Stimulated activated CD4-positive, alpha-beta T cell treated with anti-CD3 and anti-CD28 coated beads, Interleukin-4, amount 100 ng/mL, for 1 hour (primary cell): ENCODE measurements around the gene IL4R.
A peak's percentile ranks its signal among the peaks of the same experiment; 100 is the strongest.
"Not testable (repeated sequence)": the region's sequence is repeated elsewhere in the genome, so short reads cannot be mapped to it uniquely, and the experiment has no call there.

Source experiments
- DNase-seq: peaks from one replicate; pipeline ENCODE4 v3.0.0-alpha.2; 2020

Gene IL4R

DNA sequence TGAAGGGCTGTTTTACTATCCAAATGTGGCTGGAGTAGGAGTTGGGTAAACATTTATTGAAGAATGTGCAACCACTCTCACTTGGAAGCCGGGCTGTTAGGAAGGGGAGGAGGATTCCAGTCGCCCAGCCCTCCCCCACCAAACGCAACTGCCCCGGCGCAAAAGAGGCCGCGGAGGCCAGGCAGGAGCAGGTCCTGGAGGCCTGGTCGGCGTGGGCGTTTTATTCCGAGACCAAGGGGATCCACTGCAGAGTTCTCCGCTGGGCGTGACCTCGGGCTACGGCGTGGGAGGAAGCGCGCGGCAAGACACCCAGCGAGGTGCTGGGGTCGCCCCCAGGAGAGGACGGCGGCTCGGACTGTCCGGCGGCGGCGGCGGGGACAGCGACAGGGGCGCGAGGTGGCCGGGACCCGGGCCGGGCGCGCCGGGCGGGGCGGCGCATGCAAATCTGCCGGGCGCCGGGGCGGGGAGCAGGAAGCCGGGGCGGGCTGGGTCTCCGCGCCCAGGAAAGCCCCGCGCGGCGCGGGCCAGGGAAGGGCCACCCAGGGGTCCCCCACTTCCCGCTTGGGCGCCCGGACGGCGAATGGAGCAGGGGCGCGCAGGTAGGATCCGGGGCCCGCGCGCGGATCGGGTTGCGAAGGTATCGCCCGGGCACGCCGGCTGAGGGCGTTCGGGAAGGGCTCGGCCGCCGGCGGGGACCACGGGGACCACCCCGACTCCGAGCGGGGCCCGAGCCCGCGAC is at the start of gene IL4R:
TSS of gene IL4R (plus strand) at position 553 of the 739 bp plus-strand sequence. CDS start 26,230 bp downstream, outside the sequence.
- peak; percentile 72 for DNase-seq

- DNase-seq: no peak
Measured at GRCh38 chr16:27264151-27264550, 49.6 kb upstream of the IL4R start.

DNA sequence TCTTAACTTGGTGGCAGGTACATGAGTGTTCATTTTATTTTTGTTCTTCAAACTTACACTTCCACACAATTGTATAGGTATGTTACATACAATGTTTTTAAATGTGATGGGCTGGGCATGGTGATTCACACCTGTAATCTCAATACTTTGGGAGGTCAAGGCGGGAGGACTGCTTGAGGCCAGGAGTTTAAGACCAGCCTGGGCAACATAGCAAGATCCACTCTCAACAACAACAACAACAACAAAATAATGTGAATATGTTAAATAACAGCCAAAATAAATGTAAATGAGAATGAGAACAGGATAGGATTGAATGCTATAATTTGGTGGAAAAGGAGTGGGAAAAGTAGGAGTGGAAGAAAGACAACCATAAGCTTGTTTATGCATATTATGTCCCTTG is 47.8 kb upstream of the IL4R start:
- DNase-seq: no peak

DNA sequence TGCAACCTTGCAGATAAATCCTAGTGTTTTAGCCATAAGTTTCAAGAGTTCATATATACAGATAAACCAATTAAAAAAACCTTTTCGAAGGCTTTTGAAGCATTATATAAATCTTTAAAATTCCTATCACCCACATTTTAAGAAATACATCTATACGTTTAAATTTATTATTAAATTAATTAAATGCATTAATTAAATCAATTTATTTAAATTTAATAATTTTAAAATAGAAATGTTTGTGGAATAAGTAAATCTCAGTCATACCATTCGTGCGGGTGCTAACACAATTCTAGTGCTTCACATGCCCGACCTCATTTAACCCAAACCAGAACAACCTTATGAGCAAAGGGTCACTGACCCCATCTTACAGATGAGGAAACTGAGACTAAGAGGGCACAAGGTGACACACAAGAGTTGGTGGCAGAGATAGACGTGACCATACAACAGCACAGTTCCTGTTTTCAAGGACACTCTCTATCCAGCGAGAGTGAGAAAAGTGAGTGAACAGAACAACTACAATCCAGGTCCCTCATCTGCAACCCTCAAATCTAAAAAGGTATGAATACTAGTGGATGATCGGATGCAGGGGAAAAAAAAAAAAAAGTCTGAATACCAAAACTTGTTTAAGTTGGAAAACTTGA is 46.6 kb upstream of the IL4R start:
- DNase-seq: no peak

GRCh38 chr16:27268376-27269299 is 45.1 kb upstream of the IL4R start, which contains the start of gene NSMCE1:
Gene NSMCE1, minus strand, starts transcription at chr16:27268772. Its CDS starts 11,202 bp downstream, at chr16:27257570.
- DNase-seq: peak; percentile 99

DNA sequence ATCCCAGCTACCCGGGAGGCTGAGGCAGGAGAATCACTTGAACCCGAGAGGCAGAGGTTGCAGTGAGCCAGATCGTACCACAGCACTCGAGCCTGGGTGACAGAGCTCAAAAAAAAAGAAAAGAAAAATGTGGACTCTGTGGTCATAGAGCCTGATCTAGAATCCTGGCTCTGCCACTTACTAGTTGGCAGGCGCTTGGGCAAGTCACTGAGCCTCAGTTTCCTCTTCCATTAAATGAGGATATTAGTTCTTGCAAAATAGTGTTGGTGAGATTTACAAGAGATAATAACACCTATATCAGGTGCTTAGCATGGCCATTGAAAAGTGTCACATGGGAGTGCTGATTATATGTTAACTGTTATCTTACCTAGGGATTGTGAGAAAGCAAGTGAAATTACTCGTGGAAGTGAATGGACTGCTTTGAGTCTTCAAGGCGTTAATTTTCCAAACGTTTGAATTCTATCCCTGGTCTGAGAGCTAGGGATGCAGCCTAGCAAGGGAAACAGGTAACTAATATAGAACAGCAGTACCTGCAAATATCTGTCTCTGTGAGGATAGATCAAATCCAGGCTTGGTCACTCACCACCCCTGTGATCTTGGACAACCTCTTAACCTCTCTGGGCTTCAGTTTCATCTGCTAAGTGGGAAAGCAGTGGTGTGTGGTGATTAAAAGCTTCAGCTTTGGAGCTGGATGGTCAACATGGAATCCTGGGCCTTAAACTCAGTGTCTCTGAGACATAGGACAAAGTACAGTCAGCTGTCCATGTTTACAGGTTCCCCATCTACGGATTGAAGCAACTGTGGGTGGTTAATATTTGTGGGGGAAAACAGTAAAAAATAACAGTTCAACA is 44.2 kb upstream of the IL4R start:
- no peak for DNase-seq

DNA sequence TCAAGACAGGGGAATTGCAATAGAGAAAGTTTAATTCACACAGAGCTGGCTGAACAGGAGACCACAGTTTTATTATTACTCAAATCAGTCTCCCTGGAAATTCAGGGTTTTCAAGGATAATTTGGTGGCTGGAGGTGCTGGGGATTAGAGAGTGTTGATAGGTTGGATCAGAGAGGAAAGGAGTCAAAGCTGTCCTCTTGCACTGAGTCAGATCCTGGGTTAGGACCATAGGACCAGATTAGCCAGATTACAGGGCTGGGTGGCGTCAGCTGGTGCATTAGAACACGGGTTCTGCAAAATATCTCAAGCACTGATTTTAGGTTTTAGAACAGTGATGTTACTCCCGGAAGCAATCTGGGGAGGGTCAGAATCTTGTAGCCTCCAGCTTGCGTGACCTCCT is 43.4 kb upstream of the IL4R start:
- DNase-seq: no peak

DNA sequence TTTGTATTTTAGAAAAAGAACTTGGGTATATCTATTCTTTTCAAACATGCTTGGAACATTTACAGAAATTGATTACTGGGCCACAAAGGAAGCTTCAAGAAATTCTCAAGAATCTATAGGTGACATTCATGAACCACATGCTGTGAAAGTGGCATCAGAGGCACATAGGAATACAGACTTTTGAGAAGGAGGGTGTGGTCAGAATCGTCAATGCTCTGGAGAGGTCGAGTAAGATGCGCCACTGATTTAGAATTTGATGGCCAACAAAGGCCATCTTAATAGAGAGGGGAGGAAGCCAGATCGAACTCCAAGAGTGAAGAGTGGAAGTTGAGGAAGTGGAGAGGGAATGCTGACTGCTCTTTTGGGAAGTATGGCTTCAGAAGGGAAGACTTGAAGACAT is 41.7 kb upstream of the IL4R start:
- no peak for DNase-seq

DNA sequence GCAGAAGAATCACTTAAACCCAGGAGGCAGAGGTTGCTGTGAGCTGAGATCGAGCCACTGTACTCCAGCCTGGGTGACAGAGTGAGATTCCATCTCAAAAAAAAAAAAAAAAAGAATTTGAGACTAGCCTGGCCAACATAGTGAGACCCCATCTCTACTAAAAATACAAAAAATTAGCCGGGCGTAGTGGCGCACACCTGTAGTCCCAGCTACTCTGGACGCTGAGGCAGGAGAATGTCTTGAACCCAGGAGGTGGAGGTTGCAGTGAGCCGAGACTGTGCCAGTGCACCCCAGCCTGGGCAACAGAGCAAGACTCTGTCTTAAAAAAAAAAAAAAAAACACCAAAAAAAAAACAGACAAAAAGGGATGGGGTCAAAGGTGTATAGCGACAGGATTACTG is 41.1 kb upstream of the IL4R start:
- not testable (repeated sequence) for DNase-seq

DNA sequence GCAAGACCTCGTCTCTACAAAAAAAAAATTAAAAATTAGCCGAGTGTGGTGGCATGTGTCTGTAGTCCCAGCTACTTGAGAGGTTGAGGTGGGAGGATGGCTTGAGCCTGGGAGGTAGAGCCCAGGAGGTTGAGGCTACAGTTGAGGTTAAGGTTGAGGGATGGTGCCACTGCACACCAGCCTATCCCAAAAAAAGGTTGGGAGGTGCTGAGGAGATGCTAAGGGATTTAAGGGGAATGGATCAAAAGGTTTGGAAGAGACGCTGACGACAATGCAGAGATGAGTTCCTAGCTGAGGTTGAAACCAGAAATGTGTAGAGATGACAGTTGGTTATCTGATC is 40.5 kb upstream of the IL4R start:
- no peak for DNase-seq

GRCh38 chr16:27273670-27274423 is 39.9 kb upstream of the IL4R start:
- DNase-seq: no peak

GRCh38 chr16:27274424-27274874 is 39.3 kb upstream of the IL4R start:
- not testable (repeated sequence) for DNase-seq

DNA sequence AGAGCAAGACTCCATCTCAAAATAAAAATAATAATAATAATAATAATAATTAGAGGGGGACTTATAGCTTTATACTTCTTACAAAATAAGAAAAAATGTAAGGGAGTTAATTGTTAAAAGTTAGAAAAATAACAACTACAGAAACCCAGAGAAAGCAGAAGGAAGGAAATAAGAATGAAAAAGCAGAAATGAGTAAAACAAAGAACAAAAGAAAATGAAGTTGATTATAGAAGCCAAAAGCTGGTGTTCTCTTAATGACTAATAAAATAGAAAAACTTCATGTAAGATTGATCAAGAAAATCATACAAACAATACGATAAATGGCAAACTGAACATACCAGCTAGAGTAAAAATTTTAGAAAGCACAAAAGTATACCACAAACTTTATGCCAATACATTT is 38.4 kb upstream of the IL4R start:
- no peak for DNase-seq

DNA sequence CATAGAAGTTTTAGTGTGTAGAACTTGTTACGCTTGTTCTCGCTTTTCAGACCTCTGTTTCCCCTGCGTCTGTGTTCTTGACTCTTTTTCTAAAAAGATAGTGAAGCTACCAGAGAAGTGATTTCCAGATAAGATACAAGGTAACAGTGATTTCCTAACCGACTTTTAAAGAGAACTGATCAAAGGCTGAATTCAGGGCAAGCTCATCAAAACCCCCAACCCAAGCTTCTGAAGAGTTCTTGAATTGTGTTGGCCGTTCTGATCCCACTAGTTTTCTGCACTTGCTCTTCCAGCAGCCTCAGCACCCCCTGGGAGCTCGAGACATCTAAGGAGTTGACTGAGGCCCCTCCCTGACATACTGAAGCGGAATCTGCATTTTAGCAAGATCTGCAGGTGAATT is 32.5 kb upstream of the IL4R start:
- no peak for DNase-seq

DNA sequence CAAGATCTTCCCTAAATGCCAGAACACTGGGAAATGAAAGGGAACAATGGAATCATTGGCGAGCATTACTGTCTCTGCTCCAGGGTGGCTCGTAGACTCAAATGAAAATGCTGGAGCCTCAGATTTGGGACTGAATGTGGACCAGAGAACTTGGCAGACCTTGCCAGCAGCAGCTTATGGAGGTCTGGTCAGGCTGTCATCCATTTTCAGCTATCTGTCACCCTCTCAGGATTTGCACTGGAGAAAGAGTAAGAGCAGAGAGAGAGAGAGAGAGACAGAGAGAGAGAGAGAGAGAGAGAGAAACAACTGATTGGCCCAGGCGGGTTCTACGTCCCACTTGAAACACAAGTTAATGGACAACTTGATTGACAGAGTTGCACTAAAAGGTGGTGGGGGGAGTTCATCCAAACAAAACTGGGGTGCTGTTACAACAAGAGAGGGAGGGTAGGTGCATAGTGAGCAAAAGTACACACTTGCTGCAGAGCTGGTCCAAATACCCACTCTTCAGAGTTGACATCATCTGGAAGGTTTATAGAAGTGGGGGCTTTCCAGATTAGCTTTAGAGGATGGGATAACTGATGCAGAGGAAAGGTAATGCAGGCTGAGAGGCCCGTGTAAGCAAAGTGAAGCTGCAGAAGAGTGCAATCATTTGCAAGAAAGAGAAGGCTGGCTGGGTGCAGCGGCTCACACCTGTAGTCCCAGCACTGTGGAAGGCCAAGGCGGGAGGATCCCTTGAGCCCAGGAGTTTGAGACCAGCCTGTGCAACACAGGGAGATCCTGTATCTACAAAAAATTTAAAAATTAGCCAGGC is 28.7 kb upstream of the IL4R start:
- DNase-seq: no peak

- DNase-seq: no peak
Measured at GRCh38 chr16:27285676-27286196, 28.0 kb upstream of the IL4R start.

- DNase-seq: no peak
Measured at GRCh38 chr16:27286451-27286850, 27.3 kb upstream of the IL4R start.

DNA sequence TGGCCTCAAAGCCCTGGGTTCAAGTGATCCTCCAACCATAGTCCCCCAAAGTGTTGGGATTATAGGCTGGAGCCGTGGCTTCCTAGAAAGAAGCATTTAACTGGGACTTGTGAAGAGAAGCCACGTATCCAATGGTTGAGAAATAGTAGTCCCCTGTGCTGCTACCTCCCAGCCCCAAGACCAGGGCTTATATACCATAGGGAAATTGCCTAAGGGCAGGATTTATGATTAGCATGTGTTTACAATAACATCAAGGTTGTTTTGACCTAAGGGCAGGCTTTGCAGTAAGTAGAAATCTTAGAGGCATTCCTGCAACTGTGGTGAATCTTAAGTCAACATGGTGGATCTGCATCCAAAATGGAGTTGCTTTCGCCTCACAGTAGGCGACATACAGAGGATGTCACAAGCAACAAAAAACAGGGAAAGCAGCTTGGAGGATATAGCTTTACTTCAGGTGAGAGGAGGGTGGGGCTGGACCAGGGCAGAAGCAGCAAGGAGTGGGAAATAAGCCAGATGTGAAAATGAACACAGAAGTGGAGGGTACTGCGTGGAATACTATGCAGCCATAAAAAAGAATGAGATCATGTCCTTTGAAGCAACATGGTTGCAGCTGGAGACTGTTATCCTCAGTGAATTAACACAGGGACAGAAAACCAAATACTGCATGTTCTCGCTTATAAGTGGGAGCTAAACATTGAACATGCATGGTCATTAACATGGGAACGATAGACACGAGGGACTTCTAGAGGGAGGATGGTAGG is 26.5 kb upstream of the IL4R start:
- no peak for DNase-seq

GRCh38 chr16:27287887-27288286 is 25.9 kb upstream of the IL4R start:
- no peak for DNase-seq

GRCh38 chr16:27288313-27288712 is 25.5 kb upstream of the IL4R start:
- DNase-seq: not testable (repeated sequence)
